Loucy (cell line): ENCODE measurements around the gene MTHFSD.

Experiments
- EZH2phosphoT487 ChIP-seq: fragments of 200-600 bp; IDR thresholded peaks from 2 replicates; pipeline ENCODE4 v1.6.1; 2018; ENCODE audit warnings: antibody characterized with exemption, mild to moderate bottlenecking, moderate library complexity, borderline replicate concordance
- TF ChIP-seq, protein P1 (sequence below): fragments of 200-600 bp; sonication (generic); conservative IDR thresholded peaks from 2 replicates; pipeline ENCODE4 v1.5.1; 2014; ENCODE audit warnings: mild to moderate bottlenecking, antibody characterized with exemption, low read length

DNA sequence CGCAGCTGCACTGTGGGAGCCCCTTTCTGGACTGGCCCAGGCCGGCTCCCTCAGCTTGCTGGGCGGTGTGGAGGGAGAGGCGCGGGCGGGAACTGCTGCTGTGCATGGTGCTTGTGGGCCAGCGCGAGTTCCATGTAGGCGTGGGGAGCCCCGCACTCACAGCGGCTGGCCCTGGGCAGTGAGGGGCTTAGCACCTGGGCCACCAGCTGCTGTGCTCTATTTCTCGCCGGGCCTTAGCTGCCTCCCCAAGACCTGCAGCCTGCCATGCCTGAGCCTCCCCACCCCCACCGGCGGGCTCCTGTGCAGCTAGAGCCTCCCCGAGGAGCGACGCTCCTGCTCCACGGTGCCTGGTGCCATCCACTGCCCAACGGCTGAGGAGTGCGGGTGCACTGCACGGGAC is 1.7 kb downstream of the MTHFSD start:
- TF ChIP-seq, protein P1, sequence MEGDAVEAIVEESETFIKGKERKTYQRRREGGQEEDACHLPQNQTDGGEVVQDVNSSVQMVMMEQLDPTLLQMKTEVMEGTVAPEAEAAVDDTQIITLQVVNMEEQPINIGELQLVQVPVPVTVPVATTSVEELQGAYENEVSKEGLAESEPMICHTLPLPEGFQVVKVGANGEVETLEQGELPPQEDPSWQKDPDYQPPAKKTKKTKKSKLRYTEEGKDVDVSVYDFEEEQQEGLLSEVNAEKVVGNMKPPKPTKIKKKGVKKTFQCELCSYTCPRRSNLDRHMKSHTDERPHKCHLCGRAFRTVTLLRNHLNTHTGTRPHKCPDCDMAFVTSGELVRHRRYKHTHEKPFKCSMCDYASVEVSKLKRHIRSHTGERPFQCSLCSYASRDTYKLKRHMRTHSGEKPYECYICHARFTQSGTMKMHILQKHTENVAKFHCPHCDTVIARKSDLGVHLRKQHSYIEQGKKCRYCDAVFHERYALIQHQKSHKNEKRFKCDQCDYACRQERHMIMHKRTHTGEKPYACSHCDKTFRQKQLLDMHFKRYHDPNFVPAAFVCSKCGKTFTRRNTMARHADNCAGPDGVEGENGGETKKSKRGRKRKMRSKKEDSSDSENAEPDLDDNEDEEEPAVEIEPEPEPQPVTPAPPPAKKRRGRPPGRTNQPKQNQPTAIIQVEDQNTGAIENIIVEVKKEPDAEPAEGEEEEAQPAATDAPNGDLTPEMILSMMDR = no peak
- TF ChIP-seq EZH2phosphoT487 = no peak
